HCT116 (cell line): Measurements from ENCODE around the gene TRMT2A. TPM values are rescaled to one million over a fixed set of nuclear protein-coding genes. Genes with fewer than 3 reads are reported as not detected.

Source experiments
- ATAC-seq: fragments of 200-7000 bp; cut with Tn5 transposase; 2 replicates; pipeline ENCODE4 v1.9.1; 2020; ENCODE audit warnings: mild to moderate bottlenecking, moderate library complexity
- BruUV-seq: library from RNA; stranded (reverse); fragments of 400-500 nt; replicated peaks from 2 replicates; lab custom pipeline; 2021; lab: Mats Ljungman, UMichigan
- CTCF ChIA-PET: fragments of 300-600 bp; sonication (Branson Sonifier 250); formaldehyde crosslinking; loops from one replicate; lab custom pipeline; 2021; ENCODE audit warnings: antibody characterized with exemption; lab: Charles Lee
- POLR2A ChIA-PET: fragments of 300-600, 350-600 bp; sonication (Branson Sonifier 250); formaldehyde crosslinking; loops from one replicate; lab custom pipeline; 2021; ENCODE audit warnings: antibody characterized with exemption; lab: Charles Lee
- RAD21 ChIA-PET, 2 experiments: fragments of 300-600 bp; sonication (Branson Sonifier 250); formaldehyde crosslinking; loops; one replicate each; lab custom pipeline; 2023; ENCODE audit warnings: low total read pairs in 2 of 2; ENCODE audit not compliant: uncharacterized antibody in 2 of 2, unreplicated experiment in 2 of 2, low non-redundant PET in 1 of 2; lab: Charles Lee
- DNase-seq: peaks from one replicate; pipeline ENCODE4 v3.0.0-alpha.2; 2010; ENCODE audit warnings: low read depth, low spot score
- H2AFZ ChIP-seq: fragments of 200-600 bp; shearing (Covaris generic), sonication (generic); 2 replicates; pipeline ENCODE4 v1.6.1; 2017; ENCODE audit warnings: low read depth, mixed run types, mixed read lengths, antibody characterized with exemption, low read length; ENCODE audit not compliant: poor library complexity, severe bottlenecking
- H3K27ac ChIP-seq: 2 replicates; pipeline ENCODE4 v1.5.1; 2012; ENCODE audit warnings: low read depth, low read length
- H3K27me3 ChIP-seq: fragments of 200-600 bp; sonication (generic); 2 replicates; pipeline ENCODE4 v1.6.1; 2016; ENCODE audit warnings: mixed run types, low read length, mixed read lengths; ENCODE audit not compliant: insufficient read depth
- H3K36me3 ChIP-seq, 2 experiments: fragments of 200-500 bp in 1 of 2; fragments of 200-600 bp in 1 of 2; sonication (Bioruptor generic) in 1 of 2; sonication (generic) in 1 of 2; 2 replicates each; pipeline versions ENCODE4 v1.5.1 to v1.6.1; 2014 to 2016; ENCODE audit warnings: low read length in 2 of 2, inconsistent platforms in 1 of 2, mixed read lengths in 1 of 2, mixed run types in 1 of 2; ENCODE audit not compliant: insufficient read depth in 2 of 2, control insufficient read depth in 1 of 2
- H3K4me1 ChIP-seq, 2 experiments: fragments of 200-600 bp in 1 of 2; sonication (generic) in 1 of 2; 2 replicates each; pipeline versions ENCODE4 v1.5.1 to v1.6.1; 2012 to 2017; ENCODE audit warnings: low read length in 2 of 2, inconsistent platforms in 1 of 2, mild to moderate bottlenecking in 1 of 2, mixed read lengths in 1 of 2, mixed run types in 1 of 2, moderate library complexity in 1 of 2; ENCODE audit not compliant: insufficient read depth in 2 of 2, control insufficient read depth in 1 of 2
- H3K4me2 ChIP-seq: fragments of 200-600 bp; sonication (generic); 2 replicates; pipeline ENCODE4 v1.6.1; 2017; ENCODE audit warnings: mixed run types, low read length, mixed read lengths
- H3K4me3 ChIP-seq, 2 experiments: fragments of 200-600 bp in 1 of 2; sonication (generic) in 1 of 2; replicated peaks in 1 of 2; 2 replicates each; pipeline ENCODE4 v1.5.1; 2011 to 2016; ENCODE audit warnings: low read length in 2 of 2, control low read depth in 1 of 2, low read depth in 1 of 2, mild to moderate bottlenecking in 1 of 2, mixed read lengths in 1 of 2, mixed run types in 1 of 2
- H3K79me2 ChIP-seq: fragments of 200-600 bp; sonication (generic); 2 replicates; pipeline ENCODE4 v1.6.1; 2017; ENCODE audit warnings: mild to moderate bottlenecking, mixed run types, low read length, moderate library complexity, mixed read lengths; ENCODE audit not compliant: insufficient read depth
- H3K9ac ChIP-seq: fragments of 200-600 bp; sonication (generic); 2 replicates; pipeline ENCODE4 v1.6.1; 2016; ENCODE audit warnings: low read length, mixed read lengths
- H3K9me2 ChIP-seq: fragments of 200-600 bp; sonication (generic), shearing (Covaris generic); 2 replicates; pipeline ENCODE4 v1.6.1; 2017; ENCODE audit warnings: mixed run types, mild to moderate bottlenecking, moderate library complexity; ENCODE audit not compliant: insufficient read depth
- H3K9me3 ChIP-seq, 2 experiments: fragments of 200-500 bp in 1 of 2; fragments of 200-600 bp in 1 of 2; sonication (Bioruptor generic) in 1 of 2; sonication (generic) in 1 of 2; 2 replicates each; pipeline ENCODE4 v1.6.1; 2014 to 2017; ENCODE audit warnings: low read length in 2 of 2, mixed read lengths in 2 of 2, inconsistent platforms in 1 of 2, low read depth in 1 of 2, mild to moderate bottlenecking in 1 of 2, mixed run types in 1 of 2, moderate library complexity in 1 of 2; ENCODE audit not compliant: control insufficient read depth in 1 of 2, insufficient read depth in 1 of 2
- H4K20me1 ChIP-seq: fragments of 200-600 bp; sonication (generic), shearing (Covaris generic); 2 replicates; pipeline ENCODE4 v1.6.1; 2017; ENCODE audit warnings: mixed run types, mild to moderate bottlenecking, moderate library complexity; ENCODE audit not compliant: insufficient read depth
- CEBPB ChIP-seq: IDR thresholded peaks from 2 replicates; pipeline ENCODE4 v1.6.1; 2012; ENCODE audit warnings: low read depth
- CTCF ChIP-seq, 3 experiments: fragments of 200-600 bp in 1 of 3; sonication (generic) in 1 of 3; IDR thresholded peaks in 2 of 3; conservative IDR thresholded peaks in 1 of 3; 2 replicates each; pipeline ENCODE4 v1.5.1; 2012 to 2017; ENCODE audit warnings: low read depth in 2 of 3, low read length in 2 of 3, antibody characterized with exemption in 1 of 3, borderline replicate concordance in 1 of 3, control low read depth in 1 of 3, mild to moderate bottlenecking in 1 of 3, mixed read lengths in 1 of 3, mixed run types in 1 of 3, moderate library complexity in 1 of 3; ENCODE audit not compliant: insufficient read depth in 1 of 3
- ELF1 ChIP-seq: IDR thresholded peaks from 2 replicates; pipeline ENCODE4 v1.6.1; 2012; ENCODE audit warnings: low read depth, borderline replicate concordance
- EZH2phosphoT487 ChIP-seq: fragments of 200-600 bp; IDR thresholded peaks from 2 replicates; pipeline ENCODE4 v1.6.1; 2018; ENCODE audit warnings: antibody characterized with exemption, borderline replicate concordance
- POLR2A ChIP-seq: IDR thresholded peaks from 2 replicates; pipeline ENCODE4 v1.7.0; 2011; ENCODE audit warnings: borderline replicate concordance; ENCODE audit not compliant: insufficient read depth, insufficient read length; ENCODE audit errors: extremely low read depth
- ZBTB33 ChIP-seq: IDR thresholded peaks from 2 replicates; pipeline ENCODE4 v1.6.1; 2011; ENCODE audit warnings: mild to moderate bottlenecking, low read length, moderate library complexity; ENCODE audit not compliant: insufficient replicate concordance; ENCODE audit errors: extremely low read depth
- intact Hi-C: fragments of 100-400 bp; cut with micrococcal nuclease; formaldehyde crosslinking; loops from 2 replicates; pipeline ENCODE4 v1.10.0; 2022
- total RNA-seq: library from RNA; stranded (reverse); gene quantifications from one replicate; pipeline ENCODE4 v1.2.1, GENCODE V29; 2021; ENCODE audit not compliant: unreplicated experiment

Gene TRMT2A
- total RNA-seq, 1 experiment from 2014 or later, result 67.3 TPM

- RAD21 ChIA-PET, result interaction anchor here in 1 of 2 experiments (0.5 kb wide), 1 partner anchor 176 kb away, joined by 3 read pairs; no protein-coding TSS in a partner anchor
- CTCF ChIA-PET, result no interaction called here
- DNase-seq (no peak), ATAC-seq (no peak)
- Histone ChIP-seq H3K4me2 (no peak overlapping the region), H3K9ac (no peak overlapping the region), H3K36me3 (peaks cover 32 to 53% of the 10 kb centered on the region in 2 experiments; a peak in 3 of 4 replicates), H3K9me3 (no peaks in the 10 kb centered on the region), H3K27me3 (no peaks in the 10 kb centered on the region), H3K4me1 (peaks cover 5 to 11% of the 10 kb centered on the region in 2 experiments; a peak in 3 of 4 replicates), H3K27ac (no peak overlapping the region), H3K79me2 (peaks cover 43% of the 10 kb centered on the region), H3K9me2 (no peaks in the 10 kb centered on the region), H3K4me3 (no peak overlapping the region), H2AFZ (no peak overlapping the region), H4K20me1 (no peaks in the 10 kb centered on the region)
- TF ChIP-seq ZBTB33, result no peak
- TF ChIP-seq CTCF (IDR thresholded peaks at IDR 0.05 in 2 of 3, conservative IDR thresholded peaks at IDR 0.05 in 1 of 3; ENCODE audit: borderline replicate concordance in 1 of 3, insufficient read depth in 1 of 3, low read depth in 2 of 3, low read length in 2 of 3), result no peak
- no peak for TF ChIP-seq EZH2phosphoT487
- TF ChIP-seq POLR2A, result no peak
- TF ChIP-seq CEBPB, result no peak
- TF ChIP-seq ELF1, result no peak
- POLR2A ChIA-PET, result no interaction called here
- intact Hi-C loops, result no loop called here
- no TSS peak for BruUV-seq
Measured at GRCh38 chr22:20125201-20126174, 8.5 kb upstream of the TRMT2A start.
